Stimulated activated CD8-positive, alpha-beta memory T cell treated with anti-CD3 and anti-CD28 coated beads, Interleukin-2, amount 100 ng/mL, for 1 hour (primary cell): ENCODE results near the gene WWP2.
"Not testable (repeated sequence)": the region's sequence is repeated elsewhere in the genome, so short reads cannot be mapped to it uniquely, and the experiment has no call there.

Experiments
- DNase-seq, 2 donors: peaks; one replicate each; pipeline ENCODE4 v3.0.0-alpha.2; 2020; ENCODE audit warnings: low read depth in 2 of 2

Gene WWP2

DNA sequence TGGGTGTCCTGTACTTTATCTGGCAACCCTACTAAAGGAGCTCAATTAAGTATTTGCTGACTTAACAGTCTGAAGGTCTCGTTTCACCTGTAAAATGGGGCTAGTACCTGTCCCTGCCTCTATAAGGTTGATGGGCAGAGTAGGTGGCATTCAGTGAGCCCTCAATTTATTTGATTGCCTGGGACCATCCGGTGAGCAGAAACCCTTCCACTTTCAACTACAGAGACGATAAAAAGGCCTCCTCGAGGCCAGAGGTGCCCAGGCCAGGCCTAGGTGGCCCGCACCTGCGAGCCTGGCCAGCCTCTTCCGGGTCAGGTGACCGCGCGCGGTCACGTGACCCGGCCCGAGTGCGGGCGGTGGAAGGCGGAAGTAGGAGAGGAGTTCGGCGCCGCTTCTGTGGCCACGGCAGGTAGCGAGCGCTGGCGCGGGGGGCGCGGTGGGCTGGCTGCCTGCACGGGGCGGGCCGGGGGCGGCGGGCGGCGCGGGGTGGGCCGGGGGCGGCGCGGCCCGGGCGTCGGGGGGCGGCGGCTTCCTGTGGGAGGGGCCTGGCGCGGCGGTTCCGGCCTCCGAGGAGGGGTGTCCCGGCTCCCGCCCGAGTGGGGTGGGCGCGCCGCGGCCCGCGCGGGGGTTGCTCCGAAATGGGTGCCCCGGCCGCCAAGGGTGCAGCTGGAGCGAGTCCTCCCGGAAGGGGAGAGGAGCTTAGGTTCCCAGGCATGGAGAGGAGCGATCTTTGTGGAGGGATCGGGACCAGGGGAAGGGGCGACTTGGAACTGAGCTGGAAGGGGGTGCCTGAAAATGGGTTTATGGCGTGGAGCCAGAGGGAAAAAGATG, at the start of gene WWP2:
TSS of gene WWP2 (plus strand) at position 350 of the 831 bp plus-strand sequence. CDS start 24,679 bp downstream, outside the sequence.
- peak; percentile 54 to 58 for DNase-seq

DNA sequence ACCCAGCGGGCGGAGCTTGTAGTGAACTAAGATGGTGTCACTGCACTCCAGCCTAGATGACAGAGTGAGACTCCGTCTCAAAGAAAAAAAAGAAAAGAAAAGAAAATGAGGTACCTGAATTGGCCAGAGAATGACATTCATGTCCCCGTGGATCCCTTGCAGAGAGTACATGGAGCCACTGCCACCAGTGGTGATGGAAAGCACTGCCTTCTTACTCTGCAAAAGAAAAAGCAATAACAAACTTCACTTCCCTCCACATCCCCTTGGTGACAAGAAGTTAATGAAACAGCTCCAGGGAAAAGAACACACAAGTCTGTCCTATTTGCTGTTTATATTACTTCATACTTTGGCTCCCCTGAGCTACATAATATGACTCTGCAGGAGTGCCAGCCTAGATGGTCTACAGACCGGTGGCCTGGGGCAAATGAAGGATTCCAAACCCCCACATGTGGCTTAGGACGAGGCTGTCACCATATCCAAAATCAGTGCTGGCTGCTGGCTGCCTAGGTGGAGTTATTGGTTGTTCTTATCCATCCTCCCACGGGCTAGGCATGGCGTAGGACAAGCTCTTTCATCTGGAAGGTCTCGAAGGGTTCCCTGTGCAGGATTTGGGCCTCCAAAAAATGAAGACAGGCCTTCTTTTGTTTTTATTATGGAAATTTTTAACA, 49.1 kb upstream of the WWP2 start:
- no peak for DNase-seq

DNA sequence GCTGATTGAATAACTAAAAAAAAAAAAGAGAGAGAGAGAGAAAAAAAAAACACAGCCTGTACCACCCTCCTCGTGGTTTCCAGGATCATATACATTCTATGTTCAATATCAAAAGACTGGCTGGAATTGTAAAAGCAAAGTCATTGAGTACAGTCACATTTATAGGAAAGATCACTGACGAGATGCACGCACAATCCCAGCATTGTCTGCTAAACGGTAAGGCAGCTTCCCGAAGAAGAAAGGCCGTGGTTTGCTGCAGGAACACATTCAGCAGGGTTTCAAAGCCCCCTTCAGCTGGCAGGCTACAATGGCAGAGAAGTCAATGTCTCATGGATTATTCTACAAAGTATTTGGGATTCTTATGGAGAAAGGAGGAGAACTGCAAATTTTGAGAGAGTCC, 45.1 kb upstream of the WWP2 start:
- DNase-seq, result no peak

DNA sequence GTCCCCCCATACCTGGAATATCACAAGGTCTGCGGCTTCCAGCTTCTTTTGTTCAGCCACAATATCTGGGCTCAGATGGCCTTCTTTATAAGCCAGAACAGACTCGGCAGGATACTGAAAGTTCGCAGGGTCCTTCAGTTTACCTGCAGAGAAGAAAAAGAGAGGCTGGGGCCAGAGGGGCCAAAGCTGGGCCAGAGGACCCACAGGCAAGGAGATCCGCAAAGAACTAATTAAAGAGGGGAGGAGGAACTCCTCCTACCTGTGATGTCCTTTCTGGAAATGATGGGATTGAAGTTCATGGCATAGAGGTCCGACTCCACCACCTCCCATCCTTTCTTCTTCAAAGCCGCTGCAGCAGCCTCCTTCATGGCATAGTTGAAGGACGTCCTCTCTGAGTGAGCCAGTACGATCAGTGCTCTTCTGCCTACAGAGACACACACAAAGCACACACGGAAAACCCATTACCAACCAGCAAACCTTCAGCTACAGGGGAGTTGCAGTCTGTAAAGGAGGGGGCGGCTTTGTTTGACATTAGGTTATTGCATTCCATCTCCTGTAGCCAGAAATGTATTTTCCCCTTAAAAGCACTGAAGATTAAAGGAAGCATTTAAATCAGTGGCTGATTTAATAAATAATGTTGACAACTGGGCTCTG, 43.9 kb upstream of the WWP2 start:
- DNase-seq, result no peak

GRCh38 chr16:69720822-69721430, 41.2 kb upstream of the WWP2 start:
- DNase-seq, result no peak

- DNase-seq, result no peak
Measured at GRCh38 chr16:69721441-69721957, 40.6 kb upstream of the WWP2 start.

DNA sequence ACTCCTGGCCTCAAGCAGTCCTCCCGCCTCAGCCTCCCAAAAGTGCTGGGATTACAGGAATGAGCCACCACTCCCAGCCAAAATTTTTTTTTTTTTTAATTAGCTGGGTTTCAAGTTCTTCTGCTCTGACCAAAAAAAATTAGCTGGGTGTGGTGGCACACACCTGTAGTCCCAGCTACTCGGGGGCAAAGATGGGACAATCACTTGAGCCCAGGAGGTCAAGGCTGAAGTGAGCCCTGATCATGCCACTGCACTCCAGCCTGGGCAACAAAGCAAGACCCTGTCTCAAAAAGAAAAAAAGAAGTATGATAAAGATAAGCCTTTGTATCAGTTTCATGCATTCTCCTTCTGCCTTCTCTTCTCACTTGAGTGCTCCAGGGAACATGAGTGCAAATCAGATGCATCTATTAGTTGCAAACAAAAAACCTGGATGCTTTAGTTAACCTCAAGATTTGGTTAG, 37.7 kb upstream of the WWP2 start:
- DNase-seq, result no peak

- DNase-seq, result no peak
Measured at GRCh38 chr16:69724981-69725479, 37.1 kb upstream of the WWP2 start.

- no peak for DNase-seq
Measured at GRCh38 chr16:69725480-69726312, 36.4 kb upstream of the WWP2 start.

- peak; percentile 65 to 70 for DNase-seq
Measured at GRCh38 chr16:69726313-69727060, 35.6 kb upstream of the WWP2 start, which contains the start of gene NQO1. Gene NQO1 (minus strand): TSS chr16:69726560. CDS start chr16:69726439, 121 bp downstream.

DNA sequence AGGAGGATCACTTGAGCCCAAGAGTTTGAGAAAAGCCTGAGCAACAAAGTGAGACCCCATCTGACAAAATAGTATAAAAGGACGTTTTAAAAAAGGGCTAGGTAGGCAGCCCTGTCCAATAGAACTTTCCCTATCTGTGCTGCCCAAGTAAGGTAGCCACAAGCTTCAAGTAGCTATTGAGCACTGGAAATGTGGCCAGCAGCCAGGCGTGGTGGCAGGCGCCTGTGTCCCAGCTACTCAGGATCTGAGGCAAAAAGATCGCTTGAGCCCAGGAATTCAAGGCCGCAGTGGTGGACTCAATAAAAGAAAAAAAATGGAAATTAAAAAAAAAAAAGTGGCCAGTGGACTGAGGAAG, 34.2 kb upstream of the WWP2 start:
- no peak for DNase-seq

GRCh38 chr16:69729030-69729429, 33.1 kb upstream of the WWP2 start:
- DNase-seq, result not testable (repeated sequence)

DNA sequence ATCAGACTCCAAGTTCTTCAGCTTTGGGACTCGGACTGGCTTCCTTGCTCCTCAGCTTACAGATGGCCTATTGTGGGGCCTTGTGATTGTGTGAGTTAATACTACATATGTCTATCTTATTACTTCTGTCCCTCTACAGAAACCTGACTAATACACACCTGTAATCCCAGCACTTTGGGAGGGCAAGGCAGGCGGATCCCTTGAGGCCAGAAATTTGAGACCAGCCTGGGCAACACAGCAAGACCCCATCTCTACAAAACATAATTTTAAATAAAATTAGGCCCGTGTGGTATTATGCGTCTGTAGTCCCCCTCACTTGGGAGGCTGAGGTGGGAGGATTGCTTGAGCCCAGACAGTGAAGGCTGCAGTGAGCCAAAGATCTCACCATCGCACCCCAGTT, 30.9 kb upstream of the WWP2 start:
- not testable (repeated sequence) for DNase-seq

DNA sequence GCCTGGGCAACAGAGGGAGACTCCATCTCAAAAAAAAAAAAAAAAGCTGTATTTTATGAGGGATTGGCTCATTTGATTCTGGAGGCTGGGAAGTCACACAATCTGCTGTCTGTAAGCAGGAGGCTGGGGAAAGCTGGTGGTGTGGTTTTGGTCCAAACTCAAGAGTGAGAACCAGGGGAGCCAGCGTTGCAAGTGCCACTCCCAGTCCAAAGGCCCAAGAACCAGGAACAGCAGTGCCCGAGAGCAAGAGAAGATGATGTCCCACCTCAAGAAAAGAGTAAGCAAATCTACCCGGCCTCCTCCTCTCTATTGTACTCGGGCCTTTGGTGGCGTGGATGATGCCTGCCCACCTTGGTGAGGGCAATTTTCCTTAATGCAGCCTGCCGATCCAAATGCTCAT, 30.0 kb upstream of the WWP2 start:
- DNase-seq, result no peak

GRCh38 chr16:69741519-69741918, 20.6 kb upstream of the WWP2 start:
- DNase-seq, result no peak

DNA sequence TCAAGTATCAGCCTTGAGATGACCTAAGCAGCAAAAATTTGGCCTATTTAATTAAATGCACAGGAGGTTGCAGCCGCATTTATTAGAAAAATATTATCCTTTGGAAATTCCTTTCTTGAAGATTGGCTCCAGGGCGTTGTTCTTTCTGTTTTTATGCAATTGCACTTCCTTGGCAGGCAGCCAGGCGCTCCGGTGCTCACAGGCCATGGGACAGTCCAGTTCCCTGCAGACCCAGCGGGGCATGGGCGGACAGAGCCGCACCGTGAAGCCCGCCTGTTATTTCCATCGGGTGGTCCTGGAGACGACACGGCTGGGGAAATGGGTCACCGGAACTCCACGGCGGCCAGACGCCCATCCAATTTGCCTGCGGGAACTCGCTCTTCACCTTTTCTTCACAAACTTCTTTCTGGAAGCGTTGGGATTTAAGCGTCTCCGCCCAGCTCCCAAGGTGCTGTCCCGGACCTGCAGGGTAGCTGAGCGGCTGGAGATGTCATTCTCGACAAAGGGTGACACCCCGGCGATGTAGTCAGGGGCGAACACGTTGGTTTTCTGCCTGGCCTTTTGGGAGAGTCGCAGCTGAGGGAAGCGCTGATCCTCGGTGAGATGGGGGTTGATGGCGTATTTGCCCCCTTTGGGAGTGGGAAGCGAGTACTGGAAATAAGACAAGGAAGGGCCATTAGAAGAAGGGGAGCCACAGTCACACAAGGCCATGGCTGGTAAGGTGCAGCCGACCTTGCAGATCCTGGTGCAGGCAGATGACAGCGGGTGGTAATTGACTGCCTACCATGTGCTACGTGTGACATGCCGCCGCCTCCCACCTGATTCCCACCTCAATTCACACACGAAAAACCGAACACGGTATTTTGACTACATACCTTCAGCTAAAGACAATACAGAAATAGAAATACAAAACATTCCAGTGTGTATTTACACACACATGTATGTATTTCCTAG, 19.9 kb upstream of the WWP2 start:
- DNase-seq, result no peak

DNA sequence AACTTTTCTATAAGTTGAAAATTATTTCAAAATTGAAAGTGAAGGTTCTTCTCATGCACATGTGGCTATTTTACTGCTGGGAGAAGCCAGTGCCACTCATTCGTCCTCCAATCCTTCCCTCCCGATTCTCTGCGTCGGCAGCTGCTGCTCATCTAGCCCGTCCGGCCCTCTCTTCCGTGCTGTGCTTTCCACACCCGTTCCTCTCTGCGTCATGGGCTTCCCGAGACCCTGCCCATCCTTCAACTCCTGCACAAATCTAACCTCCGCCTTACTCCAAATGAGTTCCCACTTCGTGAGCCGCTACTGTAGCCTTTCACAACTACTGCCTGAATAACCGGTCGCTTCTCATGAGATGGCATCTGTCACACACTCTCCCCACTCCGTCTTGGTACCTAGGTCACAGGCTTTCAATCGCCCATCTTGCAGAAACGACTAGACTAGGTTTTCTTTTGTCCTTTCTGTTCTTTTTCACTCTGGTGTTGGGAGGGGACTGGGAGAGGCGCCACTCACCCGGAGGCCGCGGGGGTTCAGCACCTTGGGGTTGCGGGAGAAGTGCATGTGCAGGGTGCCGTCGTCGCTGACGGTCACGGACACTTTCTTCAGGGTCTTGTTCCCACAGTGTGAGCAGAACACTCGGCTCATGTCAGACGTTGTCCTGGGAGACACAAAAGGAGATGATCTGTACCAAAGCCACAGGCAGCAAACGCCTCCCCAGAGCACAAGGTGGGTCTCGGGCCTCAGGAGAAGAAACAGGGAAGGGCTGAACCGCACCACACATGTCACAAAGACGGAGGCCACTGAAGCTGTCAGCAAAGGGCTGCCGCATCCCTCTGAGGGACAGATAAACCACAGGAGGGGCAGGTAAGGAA, 17.5 kb upstream of the WWP2 start:
- no peak for DNase-seq

GRCh38 chr16:69745232-69745612, 16.9 kb upstream of the WWP2 start:
- DNase-seq, result no peak
